CD4-positive, alpha-beta T cell treated with Interleukin-12 subunit alpha and Interleukin-12 subunit beta, for 1 hour (primary cell): ENCODE results near the gene SFRP5.

Experiments
- DNase-seq: peaks from one replicate; pipeline ENCODE4 v3.0.0-alpha.2; 2020

SFRP5 gene

GRCh38 chr10:97733256-97733655, 38.5 kb downstream of the SFRP5 start:
- no peak for DNase-seq

- no peak for DNase-seq
These were observed 39.8 kb downstream of the SFRP5 start for GRCh38 chr10:97732052-97732359.

GRCh38 chr10:97731346-97732051, 40.3 kb downstream of the SFRP5 start:
- peak; percentile 67 for DNase-seq

- no peak for DNase-seq
These were observed 42.8 kb downstream of the SFRP5 start for GRCh38 chr10:97729014-97729413.

GRCh38 chr10:97726636-97727178, 45.1 kb downstream of the SFRP5 start:
- DNase-seq: no peak

- no peak for DNase-seq
These were observed 47.4 kb downstream of the SFRP5 start for GRCh38 chr10:97724341-97724941.

- no peak for DNase-seq
These were observed 48.8 kb downstream of the SFRP5 start for GRCh38 chr10:97723001-97723400.

GRCh38 chr10:97721871-97722780, 49.7 kb downstream of the SFRP5 start:
- no peak for DNase-seq

- no peak for DNase-seq
These were observed 52.2 kb downstream of the SFRP5 start for GRCh38 chr10:97719602-97720001.

- no peak for DNase-seq
These were observed 53.1 kb downstream of the SFRP5 start for GRCh38 chr10:97718659-97719142.

- DNase-seq: no peak
These were observed 53.6 kb downstream of the SFRP5 start for GRCh38 chr10:97718178-97718577.

GRCh38 chr10:97717627-97718026, 54.2 kb downstream of the SFRP5 start:
- no peak for DNase-seq
